GM18951 (cell line): Measurements from ENCODE around the gene TSPAN16.

ENCODE experiments used
- POLR2A ChIP-seq: IDR thresholded peaks from 4 replicates; pipeline ENCODE4 v1.6.1; 2011; ENCODE audit warnings: mild to moderate bottlenecking; ENCODE audit not compliant: insufficient read length, insufficient read depth; ENCODE audit errors: extremely low read depth
- in situ Hi-C: fragments of 300-500 bp; cut with MboI; formaldehyde crosslinking; loops from one replicate; pipeline ENCODE4 v1.12.0; 2022; ENCODE audit warnings: low sequenced_read_pairs, mixed read lengths, inconsistent platforms; ENCODE audit not compliant: unreplicated experiment

The TSPAN16 gene

GRCh38 chr19:11355160-11356073 is 59.5 kb downstream of the TSPAN16 start, which contains the start of gene PLPPR2:
Gene PLPPR2 (plus strand): TSS chr19:11355432. CDS start chr19:11357674, 2,242 bp downstream.
- in situ Hi-C loops: no loop called here
- peak; percentile 53 for TF ChIP-seq POLR2A

DNA sequence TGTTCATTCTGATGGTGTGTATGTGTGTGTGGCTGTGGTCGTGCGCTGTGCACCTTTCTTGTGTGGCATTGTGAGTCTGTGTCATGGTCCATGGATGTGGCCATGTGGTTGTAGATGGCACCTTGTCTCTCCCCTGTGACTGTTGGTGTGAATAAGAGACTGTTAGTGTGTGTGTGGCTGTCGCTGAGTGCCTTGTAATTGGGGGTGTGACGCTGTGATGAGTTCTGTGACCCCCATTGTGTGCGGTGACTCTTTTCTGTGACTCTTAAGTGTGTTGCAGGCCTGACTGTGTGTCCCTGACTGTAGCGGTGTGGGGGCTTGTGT is 60.1 kb downstream of the TSPAN16 start:
- in situ Hi-C loops: no loop called here
- TF ChIP-seq POLR2A: no peak

DNA sequence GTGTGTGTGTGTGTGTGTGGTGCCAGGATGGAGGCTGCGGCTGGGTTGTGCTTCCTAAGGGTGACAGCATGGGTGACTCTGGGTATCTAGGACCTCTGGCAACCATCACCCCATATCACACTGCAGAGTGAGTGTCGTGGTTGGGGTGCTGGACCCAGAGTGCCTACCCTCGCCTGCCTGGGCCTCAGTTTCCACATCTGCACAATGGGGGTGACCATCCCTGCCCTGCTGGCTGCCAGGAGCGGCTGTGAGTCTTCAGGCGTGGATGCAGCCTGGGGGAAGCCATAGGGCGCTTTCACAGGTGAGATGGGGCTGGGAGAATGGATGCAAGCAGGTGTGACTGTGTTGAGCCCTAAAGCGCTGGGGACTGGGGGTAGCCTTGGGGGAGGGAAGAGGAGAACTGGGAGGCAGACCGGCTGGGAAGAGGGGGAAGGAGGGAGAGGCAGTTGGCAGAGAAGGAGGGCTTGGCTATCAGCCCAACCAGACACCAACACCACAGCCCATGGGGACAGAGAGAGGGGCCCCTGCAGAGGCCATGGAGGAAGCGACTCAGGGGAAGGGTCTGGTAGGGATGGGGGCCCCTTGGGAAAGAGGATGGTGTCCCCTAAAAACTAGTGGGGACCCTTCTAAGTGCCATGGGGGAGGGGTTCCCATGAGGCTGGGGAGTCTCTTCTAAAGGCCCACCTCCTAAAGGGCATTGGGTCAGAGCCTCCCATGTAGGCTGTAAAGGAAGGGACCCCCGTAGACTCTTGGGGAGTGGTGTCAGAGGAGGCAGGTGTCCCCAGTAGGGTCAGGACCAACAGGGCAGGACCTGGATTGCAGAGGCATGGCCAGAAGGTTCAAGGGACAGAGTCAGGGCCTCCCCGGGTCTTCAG is 61.0 kb downstream of the TSPAN16 start:
- in situ Hi-C loops: no loop called here
- no peak for TF ChIP-seq POLR2A

DNA sequence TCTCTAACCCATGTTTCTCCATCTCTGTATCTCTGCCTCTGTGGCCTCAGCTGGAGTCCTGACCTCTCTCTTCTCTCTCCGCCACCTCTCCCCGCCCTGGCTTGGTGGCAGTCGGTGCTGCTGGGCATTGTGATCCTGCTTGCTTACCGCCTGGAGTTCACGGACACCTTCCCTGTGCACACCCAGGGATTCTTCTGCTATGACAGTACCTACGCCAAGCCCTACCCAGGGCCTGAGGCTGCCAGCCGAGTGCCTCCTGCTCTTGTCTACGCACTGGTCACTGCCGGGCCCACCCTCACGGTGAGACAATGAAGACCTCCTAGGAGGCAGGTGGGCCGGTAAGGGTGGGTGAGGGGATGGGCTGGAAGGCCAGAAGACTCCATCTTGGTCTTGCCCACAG is 63.5 kb downstream of the TSPAN16 start:
- in situ Hi-C loops: no loop called here
- no peak for TF ChIP-seq POLR2A

DNA sequence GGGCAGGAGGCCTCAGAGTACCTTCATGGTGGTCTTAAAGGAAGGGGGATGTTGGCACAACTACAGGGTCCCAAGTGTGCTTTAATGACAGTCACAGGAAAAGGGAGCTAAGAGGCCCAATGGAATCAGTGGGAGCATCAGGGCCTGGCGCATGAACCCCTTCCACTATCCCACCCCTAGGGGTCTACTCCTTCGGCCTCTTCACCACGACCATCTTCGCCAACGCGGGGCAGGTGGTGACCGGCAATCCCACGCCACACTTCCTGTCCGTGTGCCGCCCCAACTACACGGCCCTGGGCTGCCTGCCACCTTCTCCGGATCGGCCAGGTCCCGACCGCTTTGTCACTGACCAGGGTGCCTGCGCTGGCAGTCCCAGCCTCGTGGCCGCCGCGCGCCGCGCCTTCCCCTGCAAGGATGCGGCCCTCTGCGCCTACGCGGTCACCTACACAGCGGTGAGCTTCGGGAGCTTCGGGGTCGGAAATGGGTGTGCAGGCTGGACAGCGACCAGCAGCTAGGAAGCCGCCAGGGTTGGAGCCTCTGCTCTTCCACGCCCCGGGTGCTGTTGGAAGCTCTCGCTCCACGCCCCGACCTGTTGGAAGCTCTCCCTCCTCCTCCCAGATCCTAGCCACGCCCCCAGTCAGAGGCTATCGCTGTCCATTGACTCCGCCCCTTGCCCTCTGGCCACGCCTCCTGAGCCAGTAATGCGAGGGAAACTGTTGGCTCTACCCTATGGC is 65.2 kb downstream of the TSPAN16 start:
- no peak for TF ChIP-seq POLR2A
- in situ Hi-C loops: no loop called here

- no peak for TF ChIP-seq POLR2A
- in situ Hi-C loops: no loop called here
Observed at GRCh38 chr19:11361771-11362731, 66.1 kb downstream of the TSPAN16 start.

DNA sequence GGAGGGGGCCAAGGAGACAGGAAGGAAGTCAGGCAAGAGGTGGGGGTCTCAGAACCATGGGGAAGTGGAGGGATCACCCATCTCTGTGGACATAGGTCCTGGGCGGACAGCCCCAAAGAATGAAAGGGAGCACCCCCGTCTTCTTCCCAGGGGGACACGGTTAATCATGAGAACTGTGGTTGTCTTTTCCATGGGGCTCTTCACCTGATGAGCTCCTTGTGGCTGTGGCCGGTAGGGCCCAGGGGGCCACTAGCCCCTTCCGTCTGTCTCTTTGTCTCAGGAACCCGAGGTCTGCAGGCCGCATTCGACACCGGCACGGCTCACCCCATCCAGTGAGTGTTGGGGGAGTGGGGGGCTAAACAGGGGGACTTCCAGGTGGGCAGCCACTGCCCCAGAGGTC is 67.9 kb downstream of the TSPAN16 start:
- in situ Hi-C loops: no loop called here
- no peak for TF ChIP-seq POLR2A

GRCh38 chr19:11364296-11364904 is 68.4 kb downstream of the TSPAN16 start:
- in situ Hi-C loops: no loop called here
- no peak for TF ChIP-seq POLR2A

DNA sequence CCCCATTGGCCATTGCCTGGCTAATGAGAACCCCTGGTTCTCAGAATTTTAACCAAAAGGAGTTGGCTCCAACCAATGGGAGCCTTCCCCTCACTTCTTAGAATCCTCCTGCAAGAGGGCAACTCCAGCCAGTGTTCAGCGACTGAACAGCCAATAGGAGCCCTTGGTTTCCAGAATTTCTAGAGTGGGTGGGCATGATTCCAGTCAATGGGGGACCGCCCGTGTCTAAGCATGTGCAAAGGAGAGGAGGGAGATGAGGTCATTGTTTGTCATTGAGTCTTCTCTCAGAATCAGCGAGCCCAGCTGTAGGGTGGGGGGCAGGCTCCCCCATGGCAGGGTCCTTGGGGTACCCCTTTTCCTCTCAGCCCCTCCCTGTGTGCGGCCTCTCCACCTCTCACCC is 69.0 kb downstream of the TSPAN16 start:
- in situ Hi-C loops: no loop called here
- TF ChIP-seq POLR2A: no peak
